Lower leg skin (tissue), 3 donors: ENCODE data around the gene MS4A12.

Source experiments
- CTCF ChIP-seq, 3 donors: fragments of 450-650 bp; IDR thresholded peaks; one replicate each; pipeline ENCODE4 v1.5.1; 2016; ENCODE audit warnings: antibody characterized with exemption in 3 of 3, mild to moderate bottlenecking in 3 of 3, moderate library complexity in 2 of 3
- POLR2A ChIP-seq, 2 donors: fragments of 450-650 bp; IDR thresholded peaks; one replicate each; pipeline ENCODE4 v1.6.1; 2016 to 2017; ENCODE audit warnings: antibody characterized with exemption in 2 of 2, mild to moderate bottlenecking in 1 of 2, moderate library complexity in 1 of 2

- no peak for TF ChIP-seq CTCF (IDR thresholded peaks at IDR 0.05)
- TF ChIP-seq POLR2A (IDR thresholded peaks at IDR 0.05) = no peak
Observed at GRCh38 chr11:60544077-60544476, 51.5 kb downstream of the MS4A12 start.
